ENCODE measurements around the gene FAM168B. TPM values are rescaled to one million over a fixed set of nuclear protein-coding genes. Genes with fewer than 3 reads are reported as not detected.

Gene FAM168B
- total RNA-seq, 4 donors from 2014 or later = 56.4 to 108 (median 86.9) TPM

DNA sequence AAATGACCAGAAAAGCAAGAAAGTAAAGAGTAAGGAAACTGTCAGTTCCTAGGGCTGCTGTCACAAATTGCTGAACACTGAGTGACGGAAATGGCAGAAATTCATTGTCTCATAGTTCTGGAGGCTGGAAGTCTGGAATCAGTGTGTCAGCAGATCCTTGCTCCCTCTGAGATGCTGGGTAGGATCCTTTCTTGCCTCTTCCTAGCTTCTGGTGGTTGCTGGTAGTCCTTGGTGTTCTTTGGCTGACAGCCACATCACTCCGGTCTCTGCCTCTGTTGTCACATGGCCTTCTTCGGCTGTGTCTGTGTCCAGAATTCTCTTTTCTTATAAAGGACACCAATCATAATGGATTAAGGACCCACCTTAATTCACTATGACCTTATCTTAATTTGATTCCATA, 33.8 kb upstream of the FAM168B start:
- DNase-seq (ENCODE audit: low spot score in 2 of 2) = no peak
- TF ChIP-seq POLR2A (IDR thresholded peaks at IDR 0.05) = no peak
- TF ChIP-seq, protein P1, sequence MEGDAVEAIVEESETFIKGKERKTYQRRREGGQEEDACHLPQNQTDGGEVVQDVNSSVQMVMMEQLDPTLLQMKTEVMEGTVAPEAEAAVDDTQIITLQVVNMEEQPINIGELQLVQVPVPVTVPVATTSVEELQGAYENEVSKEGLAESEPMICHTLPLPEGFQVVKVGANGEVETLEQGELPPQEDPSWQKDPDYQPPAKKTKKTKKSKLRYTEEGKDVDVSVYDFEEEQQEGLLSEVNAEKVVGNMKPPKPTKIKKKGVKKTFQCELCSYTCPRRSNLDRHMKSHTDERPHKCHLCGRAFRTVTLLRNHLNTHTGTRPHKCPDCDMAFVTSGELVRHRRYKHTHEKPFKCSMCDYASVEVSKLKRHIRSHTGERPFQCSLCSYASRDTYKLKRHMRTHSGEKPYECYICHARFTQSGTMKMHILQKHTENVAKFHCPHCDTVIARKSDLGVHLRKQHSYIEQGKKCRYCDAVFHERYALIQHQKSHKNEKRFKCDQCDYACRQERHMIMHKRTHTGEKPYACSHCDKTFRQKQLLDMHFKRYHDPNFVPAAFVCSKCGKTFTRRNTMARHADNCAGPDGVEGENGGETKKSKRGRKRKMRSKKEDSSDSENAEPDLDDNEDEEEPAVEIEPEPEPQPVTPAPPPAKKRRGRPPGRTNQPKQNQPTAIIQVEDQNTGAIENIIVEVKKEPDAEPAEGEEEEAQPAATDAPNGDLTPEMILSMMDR (IDR thresholded peaks at IDR 0.05) = no peak
- intact Hi-C loops (cut with DNase I; ENCODE audit: low total_unique reads) = no loop called here
- H3K4me3 ChIP-seq (ENCODE audit: low read depth, poor library complexity, severe bottlenecking) = no peak overlapping the region
- WGBS, 2 donors = 89 to 95% methylated on average over 3 of the region's 3 CpGs

DNA sequence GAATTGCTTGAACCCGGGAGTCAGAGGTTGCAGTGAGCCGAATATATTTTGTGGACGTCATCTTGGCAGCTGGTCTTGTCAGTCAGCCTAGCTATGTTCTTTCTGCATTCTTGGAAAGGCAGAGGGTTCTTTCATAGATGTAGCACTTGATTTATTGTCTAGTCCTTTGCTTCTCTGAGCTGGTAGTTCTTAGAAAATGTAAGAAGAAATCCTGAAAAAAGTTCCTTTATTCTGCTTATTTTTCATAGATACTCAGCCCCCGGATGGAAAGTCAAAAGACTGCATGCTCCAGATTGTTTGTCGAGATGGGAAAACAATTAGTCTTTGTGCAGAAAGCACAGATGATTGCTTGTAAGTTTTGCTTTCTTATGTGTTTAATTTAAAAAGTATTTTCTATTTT, 33.2 kb upstream of the FAM168B start:
- no peak overlapping the region for H3K4me3 ChIP-seq (ENCODE audit: low read depth, poor library complexity, severe bottlenecking)
- no peak for TF ChIP-seq POLR2A (IDR thresholded peaks at IDR 0.05)
- TF ChIP-seq, protein P1 (IDR thresholded peaks at IDR 0.05) = no peak
- DNase-seq (ENCODE audit: low spot score in 2 of 2) = no peak
- 75 to 79% methylated on average over 5 of the region's 5 CpGs for WGBS, 2 donors
- intact Hi-C loops (cut with DNase I; ENCODE audit: low total_unique reads) = no loop called here

DNA sequence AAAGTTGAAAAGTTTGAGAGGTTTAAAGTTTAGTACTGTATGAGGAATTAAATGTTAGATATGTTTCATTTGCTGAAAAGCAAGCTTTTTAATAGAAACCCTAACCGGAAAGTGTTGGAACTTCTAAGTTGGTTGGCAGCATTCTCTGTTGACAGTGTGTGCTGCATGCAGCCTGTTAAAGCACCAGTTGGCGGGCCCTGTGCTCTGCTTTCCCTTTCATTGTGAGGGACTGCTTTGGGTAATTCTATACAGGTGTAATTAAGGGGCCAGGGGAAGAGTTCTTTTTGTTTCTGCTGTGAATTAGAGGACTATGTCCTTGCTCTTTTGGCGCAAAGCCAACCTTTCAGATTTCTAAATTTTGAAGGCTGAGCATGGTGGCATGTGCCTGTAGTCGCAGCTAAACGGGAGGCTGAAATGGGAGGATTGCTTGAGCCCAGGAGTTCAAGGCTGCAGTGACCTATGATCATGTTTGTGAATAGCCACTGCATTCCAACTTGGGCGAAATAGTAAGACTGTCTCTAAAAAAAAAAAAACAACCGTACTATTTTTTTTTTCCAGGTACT, 32.0 kb upstream of the FAM168B start:
- no peak overlapping the region for H3K4me3 ChIP-seq (ENCODE audit: low read depth, poor library complexity, severe bottlenecking)
- TF ChIP-seq POLR2A (IDR thresholded peaks at IDR 0.05) = no peak
- TF ChIP-seq, protein P1 (IDR thresholded peaks at IDR 0.05) = no peak
- WGBS, 2 donors = 83 to 86% methylated on average over 7 of the region's 7 CpGs
- DNase-seq (ENCODE audit: low spot score in 2 of 2) = no peak
- intact Hi-C loops (cut with DNase I; ENCODE audit: low total_unique reads) = no loop called here

- intact Hi-C loops (cut with DNase I; ENCODE audit: low total_unique reads) = no loop called here
- no peak for DNase-seq (ENCODE audit: low spot score in 2 of 2)
Observed at GRCh38 chr2:131123192-131123591, 29.9 kb upstream of the FAM168B start.

DNA sequence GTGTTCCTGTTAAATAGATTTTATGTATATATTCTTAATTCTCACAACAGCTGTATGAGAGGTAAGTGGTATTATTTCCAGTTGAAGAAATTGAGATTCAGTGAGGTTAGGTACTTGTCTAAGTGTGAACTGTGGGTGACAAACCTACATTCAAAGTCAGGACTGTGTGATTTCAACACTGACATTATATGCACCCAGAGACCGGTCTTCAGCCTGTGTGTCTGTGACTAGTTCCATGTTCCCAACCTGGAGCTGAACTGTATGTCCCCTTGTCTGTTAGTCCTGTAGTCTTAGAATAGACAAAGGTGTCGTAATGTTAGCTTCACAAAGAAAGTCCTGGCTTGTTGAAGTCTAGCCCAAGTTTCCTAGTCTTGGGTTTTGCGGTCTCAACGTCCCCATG, 29.2 kb upstream of the FAM168B start:
- H3K4me3 ChIP-seq (ENCODE audit: low read depth, poor library complexity, severe bottlenecking) = no peak overlapping the region
- WGBS, 2 donors = 97% methylated on average over 4 of the region's 4 CpGs
- intact Hi-C loops (cut with DNase I; ENCODE audit: low total_unique reads) = no loop called here
- DNase-seq (ENCODE audit: low spot score in 2 of 2) = no peak
- TF ChIP-seq POLR2A (IDR thresholded peaks at IDR 0.05) = no peak
- TF ChIP-seq, protein P1 (IDR thresholded peaks at IDR 0.05) = no peak

More at GRCh38 chr2:131123192-131123591, 29.9 kb upstream of the FAM168B start:
- H3K4me3 ChIP-seq (ENCODE audit: low read depth, poor library complexity, severe bottlenecking) = no peak overlapping the region
- WGBS, 2 donors = 97% methylated on average over 3 of the region's 3 CpGs
- no peak for TF ChIP-seq POLR2A (IDR thresholded peaks at IDR 0.05)
- TF ChIP-seq, protein P1 (IDR thresholded peaks at IDR 0.05) = no peak

DNA sequence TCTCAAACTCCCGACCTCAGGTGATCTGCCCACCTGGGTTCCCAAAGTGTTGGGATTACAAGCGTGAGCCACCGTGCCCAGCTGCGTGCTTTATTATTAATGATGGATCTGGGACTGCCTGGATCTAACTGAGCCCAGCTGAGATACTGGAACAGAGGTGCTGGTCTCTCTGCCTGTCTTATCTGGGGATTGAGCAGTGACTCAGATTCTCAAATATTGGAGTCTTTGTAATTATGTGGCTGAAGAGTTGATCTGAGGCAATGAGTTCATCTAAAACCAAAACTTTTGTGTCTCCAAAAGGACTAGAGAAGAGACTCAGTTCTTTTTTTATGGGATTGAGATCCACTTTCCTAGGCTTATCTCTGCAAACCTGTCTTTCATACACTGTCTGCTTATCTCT, 28.2 kb upstream of the FAM168B start:
- DNase-seq (ENCODE audit: low spot score in 2 of 2) = no peak
- WGBS, 2 donors = 98% methylated on average over 4 of the region's 4 CpGs
- H3K4me3 ChIP-seq (ENCODE audit: low read depth, poor library complexity, severe bottlenecking) = no peak overlapping the region
- intact Hi-C loops (cut with DNase I; ENCODE audit: low total_unique reads) = no loop called here
- TF ChIP-seq, protein P1 (IDR thresholded peaks at IDR 0.05) = no peak
- no peak for TF ChIP-seq POLR2A (IDR thresholded peaks at IDR 0.05)
